OCI-LY1 (cell line): ENCODE results near the gene SNHG17.

Experiments used
- H2AFZ ChIP-seq: fragments of 200-600 bp; sonication (generic), shearing (Covaris generic); 2 replicates; pipeline ENCODE4 v1.6.0; 2014; ENCODE audit warnings: antibody characterized with exemption, mild to moderate bottlenecking, low read length
- H3F3A ChIP-seq: fragments of 200-600 bp; sonication (generic), shearing (Covaris generic); 2 replicates; pipeline ENCODE4 v1.6.0; 2014; ENCODE audit warnings: mild to moderate bottlenecking, antibody characterized with exemption, low read length, moderate library complexity; ENCODE audit not compliant: insufficient read depth
- H3K27ac ChIP-seq: fragments of 200-600 bp; sonication (generic); 2 replicates; pipeline ENCODE4 v1.5.1; 2014; ENCODE audit warnings: low read length, mixed run types, mild to moderate bottlenecking, low read depth; ENCODE audit not compliant: poor library complexity, severe bottlenecking
- H3K27me3 ChIP-seq: fragments of 200-600 bp; sonication (generic); 2 replicates; pipeline ENCODE4 v1.6.0; 2014; ENCODE audit warnings: antibody characterized with exemption, mild to moderate bottlenecking, low read length, moderate library complexity; ENCODE audit not compliant: insufficient read depth
- H3K36me3 ChIP-seq: fragments of 200-600 bp; sonication (generic); 2 replicates; pipeline ENCODE4 v1.6.1; 2014; ENCODE audit warnings: mild to moderate bottlenecking, antibody characterized with exemption, low read length, moderate library complexity, mixed read lengths; ENCODE audit not compliant: insufficient read depth
- H3K4me1 ChIP-seq: fragments of 200-600 bp; sonication (generic); 2 replicates; pipeline ENCODE4 v1.5.1; 2014; ENCODE audit warnings: mild to moderate bottlenecking, low read length, moderate library complexity; ENCODE audit not compliant: insufficient read depth, severe bottlenecking
- H3K4me2 ChIP-seq: fragments of 200-600 bp; sonication (generic), shearing (Covaris generic); 2 replicates; pipeline ENCODE4 v1.6.1; 2014; ENCODE audit warnings: low read length
- H3K4me3 ChIP-seq: fragments of 200-600 bp; sonication (generic); 2 replicates; pipeline ENCODE4 v1.5.1; 2014; ENCODE audit warnings: low read length, low read depth, mild to moderate bottlenecking, mixed read lengths; ENCODE audit not compliant: poor library complexity, severe bottlenecking
- H3K79me2 ChIP-seq: fragments of 200-600 bp; shearing (Covaris generic); 2 replicates; pipeline ENCODE4 v1.6.1; 2016; ENCODE audit warnings: mixed run types, low read length, mixed read lengths; ENCODE audit not compliant: insufficient read depth
- H3K9ac ChIP-seq: fragments of 200-600 bp; sonication (generic), shearing (Covaris generic); 2 replicates; pipeline ENCODE4 v1.6.1; 2014; ENCODE audit warnings: mild to moderate bottlenecking, low read length, mixed read lengths
- H3K9me2 ChIP-seq: fragments of 200-600 bp; sonication (generic), shearing (Covaris generic); 2 replicates; pipeline ENCODE4 v1.6.1; 2014; ENCODE audit warnings: low read depth, mild to moderate bottlenecking, low read length, mixed read lengths
- H3K9me3 ChIP-seq: fragments of 200-600 bp; shearing (Covaris generic); 2 replicates; pipeline ENCODE4 v1.6.1; 2014; ENCODE audit warnings: low read length, mixed read lengths
- H4K20me1 ChIP-seq: fragments of 200-600 bp; sonication (generic), shearing (Covaris generic); 2 replicates; pipeline ENCODE4 v1.6.0; 2016; ENCODE audit warnings: mild to moderate bottlenecking, low read length; ENCODE audit not compliant: insufficient read depth
- EZH2 ChIP-seq: fragments of 200-600 bp; sonication (generic), shearing (Covaris generic); IDR thresholded peaks from 2 replicates; pipeline ENCODE4 v1.8.0; 2017; ENCODE audit warnings: borderline replicate concordance, mixed run types, mild to moderate bottlenecking, antibody characterized with exemption, low read length, moderate library complexity, mixed read lengths
- TF ChIP-seq, protein P1 (sequence below): fragments of 200-600 bp; sonication (generic), shearing (Covaris generic); IDR thresholded peaks from 2 replicates; pipeline ENCODE4 v1.5.1; 2017; ENCODE audit warnings: mild to moderate bottlenecking, antibody characterized with exemption, low read length, moderate library complexity, mixed read lengths

The SNHG17 gene

GRCh38 chr20:38453941-38454340, 18.8 kb upstream of the SNHG17 start:
- Histone ChIP-seq H3K36me3 (peaks cover 25% of the 10 kb centered on the region), H3K27ac (no peak overlapping the region), H3K4me1 (no peaks in the 10 kb centered on the region), H3K79me2 (no peaks in the 10 kb centered on the region), H3K9me3 (no peaks in the 10 kb centered on the region), H2AFZ (no peak overlapping the region), H3K4me3 (no peak overlapping the region), H3K9me2 (no peaks in the 10 kb centered on the region), H3K9ac (no peak overlapping the region), H3F3A (no peaks in the 10 kb centered on the region), H3K27me3 (no peaks in the 10 kb centered on the region), H4K20me1 (no peaks in the 10 kb centered on the region), H3K4me2 (no peak overlapping the region)
- TF ChIP-seq, protein P1, sequence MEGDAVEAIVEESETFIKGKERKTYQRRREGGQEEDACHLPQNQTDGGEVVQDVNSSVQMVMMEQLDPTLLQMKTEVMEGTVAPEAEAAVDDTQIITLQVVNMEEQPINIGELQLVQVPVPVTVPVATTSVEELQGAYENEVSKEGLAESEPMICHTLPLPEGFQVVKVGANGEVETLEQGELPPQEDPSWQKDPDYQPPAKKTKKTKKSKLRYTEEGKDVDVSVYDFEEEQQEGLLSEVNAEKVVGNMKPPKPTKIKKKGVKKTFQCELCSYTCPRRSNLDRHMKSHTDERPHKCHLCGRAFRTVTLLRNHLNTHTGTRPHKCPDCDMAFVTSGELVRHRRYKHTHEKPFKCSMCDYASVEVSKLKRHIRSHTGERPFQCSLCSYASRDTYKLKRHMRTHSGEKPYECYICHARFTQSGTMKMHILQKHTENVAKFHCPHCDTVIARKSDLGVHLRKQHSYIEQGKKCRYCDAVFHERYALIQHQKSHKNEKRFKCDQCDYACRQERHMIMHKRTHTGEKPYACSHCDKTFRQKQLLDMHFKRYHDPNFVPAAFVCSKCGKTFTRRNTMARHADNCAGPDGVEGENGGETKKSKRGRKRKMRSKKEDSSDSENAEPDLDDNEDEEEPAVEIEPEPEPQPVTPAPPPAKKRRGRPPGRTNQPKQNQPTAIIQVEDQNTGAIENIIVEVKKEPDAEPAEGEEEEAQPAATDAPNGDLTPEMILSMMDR, result no peak
- TF ChIP-seq EZH2, result no peak

DNA sequence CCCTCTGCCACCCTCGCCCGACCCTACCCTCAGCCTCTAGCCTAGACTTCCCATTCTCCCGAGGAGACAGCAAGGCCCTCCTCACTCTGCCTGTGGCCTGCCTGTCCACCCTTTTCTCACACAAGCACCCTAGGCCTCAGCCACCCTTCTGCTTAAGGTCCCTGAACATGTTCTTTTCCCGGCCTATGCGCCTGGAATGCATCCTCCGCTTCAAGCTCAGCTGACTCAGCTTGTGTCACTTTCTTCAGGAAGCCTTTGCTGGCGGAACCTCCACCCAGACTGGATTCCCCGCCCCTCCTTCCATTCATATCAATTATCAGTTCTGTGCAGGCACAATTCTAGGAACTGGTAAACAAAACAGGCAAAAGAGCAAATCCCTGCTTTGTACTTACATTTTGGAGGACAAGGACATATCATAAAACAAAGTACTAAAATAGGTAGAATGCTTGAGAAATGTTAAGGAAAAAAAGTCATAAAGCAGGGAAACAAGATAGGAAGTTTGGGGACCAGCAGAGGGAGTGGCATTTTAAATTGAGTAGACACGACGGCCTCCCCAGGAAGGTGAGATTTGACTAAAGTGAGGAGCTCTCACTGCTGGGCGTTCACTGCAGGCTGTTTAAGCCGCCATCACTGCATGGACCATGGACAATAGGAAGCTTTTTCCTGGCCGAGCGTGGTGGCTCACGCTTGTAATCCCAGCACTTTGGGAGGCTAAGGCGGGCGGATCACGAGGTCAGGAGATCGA, 17.9 kb upstream of the SNHG17 start:
- Histone ChIP-seq H3K4me3 (no peak overlapping the region), H3K27ac (no peak overlapping the region), H3K4me2 (no peak overlapping the region), H2AFZ (no peak overlapping the region), H3K36me3 (peaks cover 32% of the 10 kb centered on the region), H3K27me3 (no peaks in the 10 kb centered on the region), H3K9me3 (no peaks in the 10 kb centered on the region), H3K79me2 (no peaks in the 10 kb centered on the region), H3F3A (no peaks in the 10 kb centered on the region), H3K4me1 (peaks cover 7% of the 10 kb centered on the region), H3K9ac (no peak overlapping the region), H4K20me1 (no peaks in the 10 kb centered on the region), H3K9me2 (no peaks in the 10 kb centered on the region)
- TF ChIP-seq, protein P1, result no peak
- no peak for TF ChIP-seq EZH2

GRCh38 chr20:38450412-38450975, 15.4 kb upstream of the SNHG17 start:
- no peak overlapping the region for H2AFZ ChIP-seq
- H3K9me3 ChIP-seq, result no peaks in the 10 kb centered on the region
- H3F3A ChIP-seq, result no peaks in the 10 kb centered on the region
- peaks cover 16% of the 10 kb centered on the region for H3K4me1 ChIP-seq
- H3K36me3 ChIP-seq, result peaks cover 32% of the 10 kb centered on the region
- no peak overlapping the region for H3K27ac ChIP-seq
- no peak overlapping the region for H3K9ac ChIP-seq
- H3K4me2 ChIP-seq, result no peak overlapping the region
- H4K20me1 ChIP-seq, result no peaks in the 10 kb centered on the region
- peaks cover 5% of the 10 kb centered on the region; the same call in 1 of the 2 replicates for H3K79me2 ChIP-seq
- no peaks in the 10 kb centered on the region for H3K27me3 ChIP-seq
- H3K9me2 ChIP-seq, result no peaks in the 10 kb centered on the region
- no peak overlapping the region for H3K4me3 ChIP-seq
- TF ChIP-seq, protein P1, result no peak
- no peak for TF ChIP-seq EZH2
